Activated CD4-positive, alpha-beta T cell treated with anti-CD3 and anti-CD28 coated beads, Interleukin-2, amount 50 U/mL, for 24 hours (primary cell): Measurements from ENCODE around the gene IFNA8.
A peak's percentile ranks its signal among the peaks of the same experiment; 100 is the strongest.
"Not testable (repeated sequence)": the region's sequence is repeated elsewhere in the genome, so short reads cannot be mapped to it uniquely, and the experiment has no call there.

Source experiments
- DNase-seq, 2 donors: peaks; one replicate each; pipeline ENCODE4 v3.0.0-alpha.2; 2020; ENCODE audit warnings: low read depth in 1 of 2, low spot score in 1 of 2

Gene IFNA8

GRCh38 chr9:21408817-21409216 is at the start of gene IFNA8:
Gene IFNA8 (plus strand): TSS chr9:21409117. CDS start chr9:21409177, 60 bp downstream.
- no peak for DNase-seq

- no peak for DNase-seq
These were observed 46.6 kb upstream of the IFNA8 start for GRCh38 chr9:21362287-21362686.

DNA sequence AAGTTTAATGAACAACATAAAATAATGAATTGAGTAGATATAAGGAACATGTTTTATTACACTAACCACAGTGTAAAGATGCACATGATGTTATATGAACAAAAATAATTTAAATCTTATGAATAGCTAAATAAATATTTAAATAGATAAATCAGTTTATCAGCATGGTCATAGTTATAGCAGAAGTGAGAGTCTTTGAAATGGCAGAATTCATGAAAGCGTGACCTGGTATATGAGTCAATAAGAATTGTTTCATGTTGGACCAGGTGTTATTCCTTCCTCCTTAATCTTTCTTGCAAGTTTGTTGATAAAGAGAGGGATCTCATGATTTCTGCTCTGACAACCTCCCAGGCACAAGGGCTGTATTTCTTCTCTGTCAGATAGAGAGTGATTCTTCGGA is 41.7 kb upstream of the IFNA8 start:
- not testable (repeated sequence) for DNase-seq

DNA sequence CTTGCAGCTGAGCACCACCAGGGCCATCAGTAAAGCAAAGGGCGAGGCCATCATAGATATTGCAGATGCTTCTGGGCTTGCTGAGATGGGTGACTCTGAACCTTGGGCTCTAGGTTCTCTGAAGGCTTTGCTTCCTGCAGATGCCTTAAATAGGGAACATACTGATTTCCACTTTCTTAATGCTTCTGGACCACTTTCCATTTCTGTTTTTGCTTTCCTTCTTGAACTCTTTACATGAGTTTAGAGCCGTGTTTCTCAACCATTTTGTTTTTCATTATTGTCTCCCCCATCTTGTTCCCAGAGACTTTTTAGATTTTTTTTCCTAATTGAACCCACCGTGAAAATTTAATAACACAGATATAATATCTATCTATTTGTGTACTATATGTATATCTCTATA is 41.0 kb upstream of the IFNA8 start, which contains the start of gene IFNA13:
Gene IFNA13 (minus strand): TSS at position 101 of the 400 bp plus-strand sequence. CDS start 47 bp downstream, at position 54.
- DNase-seq: no peak

DNA sequence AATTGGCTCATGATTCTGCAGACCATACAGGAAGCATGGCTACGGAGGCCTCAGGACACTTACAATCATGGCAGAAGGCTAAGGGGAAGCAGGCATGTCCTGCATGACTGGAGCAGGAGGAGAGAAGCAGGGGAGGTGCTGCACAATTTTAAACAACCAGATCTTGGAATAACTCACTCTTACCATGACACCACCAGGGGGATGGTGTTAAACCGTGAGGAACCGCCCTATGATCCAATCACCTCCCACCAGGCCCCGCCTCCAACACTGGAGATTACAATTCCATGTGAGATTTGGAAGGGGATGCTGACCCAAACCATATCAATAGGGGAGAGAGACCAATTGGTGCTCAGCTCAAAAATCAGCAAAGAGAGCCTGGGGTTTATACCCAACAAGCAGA is 37.5 kb upstream of the IFNA8 start:
- not testable (repeated sequence) for DNase-seq

GRCh38 chr9:21381448-21382339 is 27.2 kb upstream of the IFNA8 start:
- no peak for DNase-seq

- no peak for DNase-seq
These were observed 25.3 kb upstream of the IFNA8 start for GRCh38 chr9:21383627-21384026.

DNA sequence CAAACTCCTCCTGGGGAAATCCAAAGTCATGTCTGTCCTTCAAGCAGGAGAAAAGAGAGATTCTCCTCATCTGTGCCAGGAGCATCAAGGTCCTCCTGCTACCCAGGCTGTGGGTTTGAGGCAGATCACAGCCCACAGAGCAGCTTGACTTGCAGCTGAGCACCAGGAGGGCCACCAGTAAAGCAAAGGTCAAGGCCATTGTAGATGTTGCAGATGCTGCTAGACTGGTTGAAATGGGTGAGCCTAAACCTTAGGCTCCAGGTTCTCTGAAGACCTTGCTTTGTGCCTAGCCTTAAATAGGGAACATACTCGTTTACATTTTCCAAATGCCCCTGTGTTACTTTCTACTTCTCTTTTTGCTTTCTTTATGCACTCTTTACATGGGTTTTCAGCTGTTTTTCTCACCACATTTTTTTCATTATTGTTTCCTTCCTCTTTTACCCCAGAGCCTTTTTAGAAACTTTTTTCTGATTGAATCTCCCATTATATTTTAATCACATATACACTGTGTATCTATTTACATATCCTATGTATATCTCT is 23.7 kb upstream of the IFNA8 start, which contains the start of gene IFNA2:
Gene IFNA2 (minus strand): TSS at position 268 of the 540 bp plus-strand sequence. CDS start 69 bp downstream, at position 199.
- DNase-seq: no peak

- no peak for DNase-seq
These were observed 16.6 kb upstream of the IFNA8 start for GRCh38 chr9:21392270-21392669.

GRCh38 chr9:21395778-21396717 is 12.9 kb upstream of the IFNA8 start:
- DNase-seq: peak; percentile 25 to 40

- DNase-seq: no peak
These were observed 9.9 kb upstream of the IFNA8 start for GRCh38 chr9:21398955-21399489.

GRCh38 chr9:21399956-21400355 is 9.0 kb upstream of the IFNA8 start:
- DNase-seq: no peak

DNA sequence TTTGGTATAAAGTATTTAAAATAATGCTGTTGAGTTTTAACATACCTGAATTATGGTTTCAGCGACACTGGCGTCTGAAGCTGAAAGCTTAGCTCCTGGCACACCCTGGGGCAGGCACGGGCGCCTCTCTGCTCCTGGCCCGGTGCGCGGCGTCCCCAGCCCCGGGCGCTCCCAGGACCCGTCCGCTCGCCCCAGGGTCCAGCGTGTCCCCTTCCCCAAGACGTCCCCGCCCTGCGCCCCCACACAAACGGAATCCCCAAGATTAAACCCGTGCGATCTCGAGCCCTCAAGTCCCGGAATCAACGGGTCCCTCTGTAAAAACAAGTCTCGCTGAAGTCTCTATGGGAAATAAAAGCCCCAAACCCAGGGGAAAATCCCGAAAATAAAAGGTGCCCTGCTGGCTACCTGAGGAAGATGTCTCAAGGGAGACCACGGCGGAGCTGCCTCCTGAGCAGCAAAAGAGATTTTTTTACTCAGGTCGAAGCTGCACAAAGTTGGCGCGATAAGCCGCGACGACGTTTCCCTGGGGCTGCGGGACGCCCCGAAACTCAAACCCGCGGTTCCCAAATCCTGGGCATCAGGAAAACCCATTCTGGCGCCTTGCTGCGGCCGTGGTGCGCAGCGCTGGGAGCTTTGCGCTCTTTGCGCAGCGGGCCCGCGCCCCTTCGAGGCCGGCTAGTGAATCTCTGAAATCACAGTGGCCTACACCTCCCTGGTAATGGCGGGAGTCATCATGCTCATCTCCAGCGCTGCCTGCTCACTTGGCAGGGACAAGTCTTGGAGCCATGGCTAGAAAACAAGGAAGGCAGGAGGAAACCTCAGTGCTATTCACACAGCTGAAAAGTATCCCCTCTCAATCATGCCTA is 6.3 kb upstream of the IFNA8 start:
- DNase-seq: no peak

DNA sequence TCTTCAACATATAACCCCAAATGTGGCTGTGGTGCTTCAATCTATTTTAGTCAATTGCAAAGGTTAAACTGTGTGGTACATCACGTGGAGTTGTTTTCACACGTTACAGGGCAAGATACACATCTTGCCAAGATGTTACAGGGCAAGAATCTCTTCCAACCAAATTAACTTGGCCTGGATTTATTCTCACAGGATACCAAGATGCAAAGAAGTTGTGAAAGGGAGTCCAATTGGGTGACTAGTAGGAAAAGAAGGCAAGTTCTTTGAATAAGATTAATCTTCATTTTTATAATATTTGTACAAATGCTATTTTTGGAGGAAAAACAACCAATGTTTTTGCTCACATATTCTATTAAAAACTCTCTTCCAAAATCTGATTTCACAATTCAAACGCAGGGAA is 4.8 kb upstream of the IFNA8 start:
- no peak for DNase-seq

GRCh38 chr9:21412107-21412506 is 3.2 kb downstream of the IFNA8 start:
- DNase-seq: no peak

DNA sequence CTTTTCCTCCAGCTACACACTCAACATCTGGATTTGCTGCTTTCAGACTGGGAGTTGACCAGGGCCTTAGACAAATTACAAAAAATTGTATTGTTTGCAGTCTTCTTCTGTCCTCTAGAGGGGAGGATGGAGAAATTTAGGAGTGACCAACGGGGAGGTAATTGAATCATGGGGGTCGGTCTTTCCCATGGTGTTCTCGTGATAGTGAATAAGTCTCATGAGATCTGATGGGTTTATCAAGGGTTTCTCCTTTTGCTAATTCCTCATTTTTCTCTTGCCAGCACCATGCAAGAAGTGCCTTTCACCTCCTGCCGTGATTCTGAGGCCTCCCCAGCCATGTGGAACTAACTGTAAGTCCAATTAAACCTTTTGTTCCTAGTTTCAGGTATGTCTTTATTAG is 4.2 kb downstream of the IFNA8 start:
- no peak for DNase-seq

DNA sequence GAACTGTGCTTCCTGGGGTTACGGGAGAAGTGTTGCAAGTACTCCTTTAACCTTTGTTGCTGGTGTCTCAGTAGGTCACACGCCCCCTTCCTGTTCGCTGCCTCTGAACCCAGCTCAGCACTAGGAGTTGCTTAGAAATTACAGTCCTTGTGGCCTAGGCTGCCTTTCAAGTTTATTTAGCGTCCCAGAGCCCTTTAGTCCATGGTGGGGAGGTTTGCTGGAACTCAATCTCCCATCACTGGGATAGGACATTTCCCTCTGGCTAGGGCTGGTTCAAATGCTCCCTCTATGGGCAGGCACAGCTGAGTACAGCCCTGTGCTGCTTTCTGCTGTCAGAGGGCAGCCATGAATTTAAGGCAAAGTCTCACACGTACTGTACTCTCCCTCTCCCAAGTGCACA is 4.7 kb downstream of the IFNA8 start:
- DNase-seq: no peak

DNA sequence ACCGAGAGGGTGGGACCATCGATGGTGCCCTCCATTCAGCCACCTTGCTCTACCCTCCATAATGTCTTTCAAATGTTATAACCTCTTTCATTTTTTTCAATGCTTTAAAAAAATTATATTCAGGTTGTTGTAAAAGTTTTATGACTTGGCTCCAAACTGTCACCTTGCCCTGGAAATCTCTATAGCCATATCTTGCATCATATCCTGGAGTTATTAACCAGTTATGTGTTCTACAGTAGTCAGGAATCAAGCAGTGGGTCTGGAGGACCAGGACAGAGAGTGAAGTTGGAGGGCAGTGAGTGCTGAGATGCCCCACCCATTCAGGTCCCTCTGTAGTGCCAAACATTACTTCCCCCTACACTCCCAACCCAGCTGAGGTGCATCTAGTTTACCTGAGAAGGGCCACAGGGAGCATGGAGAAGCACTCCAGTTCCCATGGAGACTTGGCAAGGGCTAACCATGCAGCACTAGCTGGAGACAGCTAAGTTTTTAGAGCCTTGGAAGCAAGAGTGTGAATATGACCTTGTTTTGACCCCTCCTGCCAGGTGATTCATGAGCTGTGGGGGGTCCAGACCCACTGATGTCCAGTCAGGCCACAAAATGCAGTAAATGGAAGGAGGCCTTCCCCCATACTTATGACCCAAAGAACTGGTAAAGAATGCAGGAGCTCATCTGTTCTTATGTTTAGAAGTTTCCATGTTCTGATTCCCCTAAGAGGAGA is 5.5 kb downstream of the IFNA8 start:
- DNase-seq: no peak

GRCh38 chr9:21415493-21416267 is 6.8 kb downstream of the IFNA8 start:
- DNase-seq: no peak
